Measurements from ENCODE around the gene UBL4B.

DNA sequence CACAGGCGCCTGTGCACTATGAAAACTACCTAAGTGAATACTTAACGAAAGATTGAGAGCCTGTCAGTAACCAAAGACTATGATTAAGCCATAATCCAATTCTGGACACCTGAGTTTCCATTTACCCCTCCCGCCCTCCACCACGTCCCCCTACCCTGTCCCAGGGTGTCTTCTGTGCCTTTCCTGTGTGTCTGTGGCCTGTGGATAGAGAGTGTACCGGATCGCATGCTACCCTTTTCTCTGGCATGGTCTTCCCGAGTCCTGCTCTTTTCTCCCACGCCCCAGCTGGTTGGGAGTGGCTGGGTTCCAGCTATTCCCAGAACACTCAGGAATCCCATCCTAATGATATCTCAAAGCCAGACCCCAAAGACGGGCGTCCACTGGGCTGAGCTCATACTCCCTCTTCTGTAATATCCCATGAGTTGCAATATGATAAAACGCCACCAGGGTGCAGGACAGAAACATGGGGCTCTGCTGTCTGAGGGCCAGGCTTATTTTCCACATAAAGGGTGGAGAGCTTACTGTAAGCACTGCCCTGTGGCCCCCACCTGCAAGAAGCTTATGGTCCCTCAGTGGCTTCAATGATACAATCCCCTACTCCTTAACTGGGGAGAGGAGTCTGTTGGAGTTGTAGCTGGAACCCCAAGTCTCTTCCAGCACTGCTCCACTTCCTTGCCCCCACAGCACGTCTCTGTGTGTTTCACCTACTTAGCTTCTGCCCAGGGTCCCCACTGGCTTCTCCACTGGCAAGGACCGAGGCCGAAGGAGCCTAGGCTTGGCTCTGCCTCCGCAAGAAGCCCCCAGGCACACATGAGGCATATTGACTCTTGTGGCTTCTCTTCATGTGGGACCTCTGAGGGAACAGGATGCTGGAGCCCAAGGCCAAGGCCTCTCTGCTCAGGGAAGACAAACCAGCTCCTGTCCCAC, 24.2 kb upstream of the UBL4B start:
- TF ChIP-seq CTCF (IDR thresholded peaks at IDR 0.05; ENCODE audit: low read depth, low read length), result peak; percentile 58
- TF ChIP-seq EZH2phosphoT487 (IDR thresholded peaks at IDR 0.05; ENCODE audit: low read depth), result no peak
